ENCODE results near the gene BMPR1A.

- TF ChIP-seq CTCF (IDR thresholded peaks at IDR 0.05) (no peak), CBFB (CRISPR knock-in tag; IDR thresholded peaks at IDR 0.05; ENCODE audit: low read depth) (no peak), ZNF232 (CRISPR knock-in tag; IDR thresholded peaks at IDR 0.05) (no peak), ATF6 (CRISPR knock-in tag; IDR thresholded peaks at IDR 0.05) (no peak), IRF2 (CRISPR knock-in tag; IDR thresholded peaks at IDR 0.05; ENCODE audit: borderline replicate concordance, low read depth) (no peak), RELA (CRISPR knock-in tag; IDR thresholded peaks at IDR 0.05; ENCODE audit: borderline replicate concordance) (no peak), ZNF396 (CRISPR knock-in tag; IDR thresholded peaks at IDR 0.05; ENCODE audit: borderline replicate concordance) (no peak), FOXP1 (CRISPR knock-in tag; IDR thresholded peaks at IDR 0.05; ENCODE audit: borderline replicate concordance) (no peak)
These were observed 38.9 kb downstream of the BMPR1A start for GRCh38 chr10:86795353-86795752.
